ENCODE results near the gene CSNK1A1L. TPM values are rescaled to one million over a fixed set of nuclear protein-coding genes. Genes with fewer than 3 reads are reported as not detected.

Gene CSNK1A1L
- total RNA-seq, 1 experiment from 2014 or later = not detected

DNA sequence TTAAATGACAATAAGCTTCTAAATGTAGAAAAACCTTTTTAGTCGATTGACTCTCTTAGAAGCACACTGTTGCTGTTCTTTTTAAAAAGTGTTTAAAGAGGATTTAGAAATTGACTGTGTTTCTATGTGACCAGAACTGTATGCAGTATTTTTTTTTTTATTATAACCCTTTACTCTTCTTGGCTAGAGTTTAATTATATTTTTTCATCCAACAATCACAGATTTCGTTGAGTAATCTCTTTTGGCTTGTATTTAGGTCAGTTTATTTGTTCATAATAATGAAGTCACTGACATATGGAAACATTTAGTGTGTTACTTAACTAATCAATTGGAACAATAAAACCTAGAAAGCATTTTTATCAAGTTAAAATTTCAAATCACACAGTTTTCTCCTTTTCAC, 19.9 kb downstream of the CSNK1A1L start:
- Histone ChIP-seq H3K9me2 (ENCODE audit: insufficient read depth) (no peaks in the 10 kb centered on the region), H3K4me2 (ENCODE audit: low read length) (no peak overlapping the region), H3K9me3 (ENCODE audit: control insufficient read depth in 1 of 2, insufficient read depth in 1 of 2, low read depth in 1 of 2, low read length in 2 of 2) (no peaks in the 10 kb centered on the region), H3K79me2 (ENCODE audit: insufficient read depth, low read length) (no peaks in the 10 kb centered on the region), H3K36me3 (ENCODE audit: control insufficient read depth in 1 of 2, insufficient read depth in 2 of 2, low read length in 2 of 2) (no peaks in the 10 kb centered on the region), H3K4me1 (ENCODE audit: control insufficient read depth in 1 of 2, insufficient read depth in 2 of 2, low read length in 2 of 2) (no peaks in the 10 kb centered on the region), H4K20me1 (ENCODE audit: insufficient read depth) (no peaks in the 10 kb centered on the region), H2AFZ (ENCODE audit: low read depth, low read length, poor library complexity, severe bottlenecking) (no peak overlapping the region), H3K27me3 (ENCODE audit: insufficient read depth, low read length) (peaks cover 38% of the 10 kb centered on the region), H3K9ac (ENCODE audit: low read length) (no peak overlapping the region), H3K27ac (ENCODE audit: low read depth, low read length) (no peak overlapping the region), H3K4me3 (replicated peaks in 1 of 2; ENCODE audit: low read depth in 1 of 2, low read length in 2 of 2) (no peak overlapping the region)
- ChIA-PET RAD21 (ENCODE audit: low non-redundant PET in 1 of 2, low total read pairs in 2 of 2, uncharacterized antibody in 2 of 2, unreplicated experiment in 2 of 2) (no interaction called here), CTCF (no interaction called here), POLR2A (no interaction called here)
- ATAC-seq = no peak
- no TSS peak for BruUV-seq (replicated peaks)
- no peak for TF ChIP-seq SRF (IDR thresholded peaks at IDR 0.05; ENCODE audit: low read depth)
- no peak for TF ChIP-seq FOSL1 (IDR thresholded peaks at IDR 0.05; ENCODE audit: low read depth)
- intact Hi-C loops (cut with micrococcal nuclease) = no loop called here
- no peak for DNase-seq (ENCODE audit: low read depth, low spot score)

DNA sequence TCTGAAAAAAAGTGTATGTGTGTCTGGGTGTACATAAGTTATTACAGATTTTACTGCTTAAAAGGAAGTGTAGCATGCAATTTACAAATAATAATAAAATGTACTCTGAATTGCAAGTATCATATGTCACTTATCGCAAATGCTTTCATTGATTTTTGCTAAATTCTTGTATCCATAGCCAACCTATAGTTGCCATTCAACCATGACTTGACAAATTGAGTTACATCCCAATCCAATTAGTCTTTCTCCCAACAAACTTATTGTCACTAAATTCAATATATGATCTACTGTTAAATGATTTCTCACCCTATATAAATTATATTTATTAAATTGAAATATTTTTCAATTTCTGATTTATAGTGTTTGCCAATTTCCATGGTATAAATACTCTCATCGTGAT, 28.6 kb downstream of the CSNK1A1L start:
- ATAC-seq = no peak
- peaks cover 9% of the 10 kb centered on the region for H3K27me3 ChIP-seq (ENCODE audit: insufficient read depth, low read length)
- BruUV-seq (replicated peaks) = no TSS peak
- ChIA-PET POLR2A (no interaction called here), RAD21 (ENCODE audit: low non-redundant PET in 1 of 2, low total read pairs in 2 of 2, uncharacterized antibody in 2 of 2, unreplicated experiment in 2 of 2) (no interaction called here), CTCF (no interaction called here)
- no peaks in the 10 kb centered on the region for H3K79me2 ChIP-seq (ENCODE audit: insufficient read depth, low read length)
- no peak overlapping the region for H3K4me2 ChIP-seq (ENCODE audit: low read length)
- no peak overlapping the region for H2AFZ ChIP-seq (ENCODE audit: low read depth, low read length, poor library complexity, severe bottlenecking)
- no peaks in the 10 kb centered on the region for H3K4me1 ChIP-seq (ENCODE audit: control insufficient read depth in 1 of 2, insufficient read depth in 2 of 2, low read length in 2 of 2)
- H3K4me3 ChIP-seq (replicated peaks in 1 of 2; ENCODE audit: low read depth in 1 of 2, low read length in 2 of 2) = no peak overlapping the region
- H3K9me2 ChIP-seq (ENCODE audit: insufficient read depth) = no peaks in the 10 kb centered on the region
- no peak overlapping the region for H3K9ac ChIP-seq (ENCODE audit: low read length)
- no peak overlapping the region for H3K27ac ChIP-seq (ENCODE audit: low read depth, low read length)
- no peaks in the 10 kb centered on the region for H3K36me3 ChIP-seq (ENCODE audit: control insufficient read depth in 1 of 2, insufficient read depth in 2 of 2, low read length in 2 of 2)
- H3K9me3 ChIP-seq (ENCODE audit: control insufficient read depth in 1 of 2, insufficient read depth in 1 of 2, low read depth in 1 of 2, low read length in 2 of 2) = no peaks in the 10 kb centered on the region
- intact Hi-C loops (cut with micrococcal nuclease) = loop anchor here (10.0 kb wide), 1 partner anchor 1268 kb away; the partner anchor contains the start of gene UFM1
- no peaks in the 10 kb centered on the region for H4K20me1 ChIP-seq (ENCODE audit: insufficient read depth)
- no peak for DNase-seq (ENCODE audit: low read depth, low spot score)
- TF ChIP-seq, protein P1, sequence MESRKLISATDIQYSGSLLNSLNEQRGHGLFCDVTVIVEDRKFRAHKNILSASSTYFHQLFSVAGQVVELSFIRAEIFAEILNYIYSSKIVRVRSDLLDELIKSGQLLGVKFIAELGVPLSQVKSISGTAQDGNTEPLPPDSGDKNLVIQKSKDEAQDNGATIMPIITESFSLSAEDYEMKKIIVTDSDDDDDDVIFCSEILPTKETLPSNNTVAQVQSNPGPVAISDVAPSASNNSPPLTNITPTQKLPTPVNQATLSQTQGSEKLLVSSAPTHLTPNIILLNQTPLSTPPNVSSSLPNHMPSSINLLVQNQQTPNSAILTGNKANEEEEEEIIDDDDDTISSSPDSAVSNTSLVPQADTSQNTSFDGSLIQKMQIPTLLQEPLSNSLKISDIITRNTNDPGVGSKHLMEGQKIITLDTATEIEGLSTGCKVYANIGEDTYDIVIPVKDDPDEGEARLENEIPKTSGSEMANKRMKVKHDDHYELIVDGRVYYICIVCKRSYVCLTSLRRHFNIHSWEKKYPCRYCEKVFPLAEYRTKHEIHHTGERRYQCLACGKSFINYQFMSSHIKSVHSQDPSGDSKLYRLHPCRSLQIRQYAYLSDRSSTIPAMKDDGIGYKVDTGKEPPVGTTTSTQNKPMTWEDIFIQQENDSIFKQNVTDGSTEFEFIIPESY (IDR thresholded peaks at IDR 0.05; ENCODE audit: extremely low read depth, insufficient replicate concordance, low read length) = no peak
- TF ChIP-seq CEBPB (IDR thresholded peaks at IDR 0.05; ENCODE audit: low read depth) (no peak), FOSL1 (IDR thresholded peaks at IDR 0.05; ENCODE audit: low read depth) (no peak), JUND (IDR thresholded peaks at IDR 0.05) (no peak), ZNF274 (IDR thresholded peaks at IDR 0.05; ENCODE audit: low read depth, low read length) (no peak), ZFX (IDR thresholded peaks at IDR 0.05) (no peak), SRF (IDR thresholded peaks at IDR 0.05; ENCODE audit: low read depth) (no peak), TCF7L2 (IDR thresholded peaks at IDR 0.05; ENCODE audit: borderline replicate concordance, extremely low read depth, insufficient read depth, insufficient read length) (no peak), RAD21 (IDR thresholded peaks at IDR 0.05; ENCODE audit: low read depth) (no peak), POLR2AphosphoS5 (IDR thresholded peaks at IDR 0.05; ENCODE audit: low read depth, low read length) (no peak), YY1 (IDR thresholded peaks at IDR 0.05; ENCODE audit: extremely low read depth, insufficient replicate concordance, low read depth, low read length) (no peak), CBX3 (IDR thresholded peaks at IDR 0.05; ENCODE audit: low read depth) (no peak)
- TF ChIP-seq, protein P2, sequence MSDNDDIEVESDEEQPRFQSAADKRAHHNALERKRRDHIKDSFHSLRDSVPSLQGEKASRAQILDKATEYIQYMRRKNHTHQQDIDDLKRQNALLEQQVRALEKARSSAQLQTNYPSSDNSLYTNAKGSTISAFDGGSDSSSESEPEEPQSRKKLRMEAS (IDR thresholded peaks at IDR 0.05) = no peak
- TF ChIP-seq, protein P3, sequence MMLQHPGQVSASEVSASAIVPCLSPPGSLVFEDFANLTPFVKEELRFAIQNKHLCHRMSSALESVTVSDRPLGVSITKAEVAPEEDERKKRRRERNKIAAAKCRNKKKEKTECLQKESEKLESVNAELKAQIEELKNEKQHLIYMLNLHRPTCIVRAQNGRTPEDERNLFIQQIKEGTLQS (IDR thresholded peaks at IDR 0.05) = no peak
- TF ChIP-seq, protein P4, sequence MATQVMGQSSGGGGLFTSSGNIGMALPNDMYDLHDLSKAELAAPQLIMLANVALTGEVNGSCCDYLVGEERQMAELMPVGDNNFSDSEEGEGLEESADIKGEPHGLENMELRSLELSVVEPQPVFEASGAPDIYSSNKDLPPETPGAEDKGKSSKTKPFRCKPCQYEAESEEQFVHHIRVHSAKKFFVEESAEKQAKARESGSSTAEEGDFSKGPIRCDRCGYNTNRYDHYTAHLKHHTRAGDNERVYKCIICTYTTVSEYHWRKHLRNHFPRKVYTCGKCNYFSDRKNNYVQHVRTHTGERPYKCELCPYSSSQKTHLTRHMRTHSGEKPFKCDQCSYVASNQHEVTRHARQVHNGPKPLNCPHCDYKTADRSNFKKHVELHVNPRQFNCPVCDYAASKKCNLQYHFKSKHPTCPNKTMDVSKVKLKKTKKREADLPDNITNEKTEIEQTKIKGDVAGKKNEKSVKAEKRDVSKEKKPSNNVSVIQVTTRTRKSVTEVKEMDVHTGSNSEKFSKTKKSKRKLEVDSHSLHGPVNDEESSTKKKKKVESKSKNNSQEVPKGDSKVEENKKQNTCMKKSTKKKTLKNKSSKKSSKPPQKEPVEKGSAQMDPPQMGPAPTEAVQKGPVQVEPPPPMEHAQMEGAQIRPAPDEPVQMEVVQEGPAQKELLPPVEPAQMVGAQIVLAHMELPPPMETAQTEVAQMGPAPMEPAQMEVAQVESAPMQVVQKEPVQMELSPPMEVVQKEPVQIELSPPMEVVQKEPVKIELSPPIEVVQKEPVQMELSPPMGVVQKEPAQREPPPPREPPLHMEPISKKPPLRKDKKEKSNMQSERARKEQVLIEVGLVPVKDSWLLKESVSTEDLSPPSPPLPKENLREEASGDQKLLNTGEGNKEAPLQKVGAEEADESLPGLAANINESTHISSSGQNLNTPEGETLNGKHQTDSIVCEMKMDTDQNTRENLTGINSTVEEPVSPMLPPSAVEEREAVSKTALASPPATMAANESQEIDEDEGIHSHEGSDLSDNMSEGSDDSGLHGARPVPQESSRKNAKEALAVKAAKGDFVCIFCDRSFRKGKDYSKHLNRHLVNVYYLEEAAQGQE (IDR thresholded peaks at IDR 0.05; ENCODE audit: low read depth) = no peak
